ENCODE measurements around the gene ACE. TPM values are rescaled to one million over a fixed set of nuclear protein-coding genes. Genes with fewer than 3 reads are reported as not detected.
A peak's percentile ranks its signal among the peaks of the same experiment; 100 is the strongest.

Gene ACE
- total RNA-seq, 4 donors from 2014 or later = 4.8 to 10.4 (median 8.2) TPM

DNA sequence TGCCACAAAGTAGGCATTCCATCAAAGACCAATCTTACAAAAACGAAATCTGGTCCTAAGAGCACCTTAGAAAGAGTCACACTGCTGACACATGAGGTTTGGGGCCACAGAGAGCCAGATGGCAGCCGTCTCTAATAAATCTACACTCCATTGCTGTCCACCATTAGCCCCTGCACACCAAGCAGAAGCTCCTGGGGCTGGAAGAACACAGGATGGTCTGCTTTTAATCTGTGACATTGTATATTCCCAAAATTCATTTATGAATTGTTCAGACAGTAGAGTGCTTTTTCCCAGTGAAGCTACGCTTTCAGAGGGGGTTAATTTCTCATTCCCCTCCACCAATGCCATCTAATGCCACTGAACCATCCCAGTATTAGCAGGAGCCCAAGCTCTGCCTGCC is 32.4 kb upstream of the ACE start:
- WGBS, 2 donors (ENCODE audit: low coverage in 1 of 2) = 85 to 100% methylated on average over 2 to 3 of the region's 3 CpGs
- Histone ChIP-seq H3K27ac (no peak overlapping the region), H3K4me3 (no peak overlapping the region), H3K4me1 (peaks cover 0 to 51% (median 14%) of the 10 kb centered on the region in 3 donors), H3K36me3 (no peaks in the 10 kb centered on the region), H3K27me3 (no peaks in the 10 kb centered on the region), H3K9me3 (no peaks in the 10 kb centered on the region)
- TF ChIP-seq EP300 (IDR thresholded peaks at IDR 0.05) (no peak), POLR2AphosphoS5 (IDR thresholded peaks at IDR 0.05) (no peak), POLR2A (IDR thresholded peaks at IDR 0.05) (no peak)
- TF ChIP-seq, protein P1, sequence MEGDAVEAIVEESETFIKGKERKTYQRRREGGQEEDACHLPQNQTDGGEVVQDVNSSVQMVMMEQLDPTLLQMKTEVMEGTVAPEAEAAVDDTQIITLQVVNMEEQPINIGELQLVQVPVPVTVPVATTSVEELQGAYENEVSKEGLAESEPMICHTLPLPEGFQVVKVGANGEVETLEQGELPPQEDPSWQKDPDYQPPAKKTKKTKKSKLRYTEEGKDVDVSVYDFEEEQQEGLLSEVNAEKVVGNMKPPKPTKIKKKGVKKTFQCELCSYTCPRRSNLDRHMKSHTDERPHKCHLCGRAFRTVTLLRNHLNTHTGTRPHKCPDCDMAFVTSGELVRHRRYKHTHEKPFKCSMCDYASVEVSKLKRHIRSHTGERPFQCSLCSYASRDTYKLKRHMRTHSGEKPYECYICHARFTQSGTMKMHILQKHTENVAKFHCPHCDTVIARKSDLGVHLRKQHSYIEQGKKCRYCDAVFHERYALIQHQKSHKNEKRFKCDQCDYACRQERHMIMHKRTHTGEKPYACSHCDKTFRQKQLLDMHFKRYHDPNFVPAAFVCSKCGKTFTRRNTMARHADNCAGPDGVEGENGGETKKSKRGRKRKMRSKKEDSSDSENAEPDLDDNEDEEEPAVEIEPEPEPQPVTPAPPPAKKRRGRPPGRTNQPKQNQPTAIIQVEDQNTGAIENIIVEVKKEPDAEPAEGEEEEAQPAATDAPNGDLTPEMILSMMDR (IDR thresholded peaks at IDR 0.05) = no peak
- ATAC-seq = no peak

DNA sequence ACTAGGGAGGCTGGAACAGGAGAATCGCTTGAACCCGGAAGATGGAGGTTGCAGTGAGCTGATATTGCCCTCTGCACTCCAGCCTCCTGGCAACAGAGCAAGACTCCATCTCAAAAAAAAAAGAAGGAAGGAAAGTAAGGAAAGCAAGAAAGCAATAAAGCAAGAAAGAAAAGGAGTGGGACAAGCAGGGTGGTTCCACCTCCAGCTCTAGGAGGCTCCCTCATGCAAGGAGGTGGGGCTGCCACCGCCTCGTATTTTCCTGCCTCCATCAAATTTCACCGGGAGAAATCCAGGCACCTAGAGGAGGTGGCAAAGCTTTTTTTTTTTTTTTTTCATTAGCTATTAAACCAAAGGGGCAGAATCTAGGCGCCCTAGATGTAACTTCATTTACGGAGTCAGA is 31.8 kb upstream of the ACE start:
- Histone ChIP-seq H3K27ac (peak overlapping the region in 2 of 4 donors; percentile 85), H3K27me3 (peaks cover 4% of the 10 kb centered on the region), H3K9me3 (no peaks in the 10 kb centered on the region), H3K36me3 (no peaks in the 10 kb centered on the region), H3K4me1 (peaks cover 0 to 46% (median 14%) of the 10 kb centered on the region in 3 donors), H3K4me3 (peak overlapping the region in 1 of 2 donors; percentile 72)
- 56 to 60% methylated on average over 4 to 7 of the region's 7 CpGs for WGBS, 2 donors (ENCODE audit: low coverage in 1 of 2)
- no peak for ATAC-seq
- no peak for TF ChIP-seq POLR2AphosphoS5 (IDR thresholded peaks at IDR 0.05)
- TF ChIP-seq POLR2A (IDR thresholded peaks at IDR 0.05) = no peak
- TF ChIP-seq, protein P1 (IDR thresholded peaks at IDR 0.05) = no peak
- TF ChIP-seq EP300 (IDR thresholded peaks at IDR 0.05) = no peak

DNA sequence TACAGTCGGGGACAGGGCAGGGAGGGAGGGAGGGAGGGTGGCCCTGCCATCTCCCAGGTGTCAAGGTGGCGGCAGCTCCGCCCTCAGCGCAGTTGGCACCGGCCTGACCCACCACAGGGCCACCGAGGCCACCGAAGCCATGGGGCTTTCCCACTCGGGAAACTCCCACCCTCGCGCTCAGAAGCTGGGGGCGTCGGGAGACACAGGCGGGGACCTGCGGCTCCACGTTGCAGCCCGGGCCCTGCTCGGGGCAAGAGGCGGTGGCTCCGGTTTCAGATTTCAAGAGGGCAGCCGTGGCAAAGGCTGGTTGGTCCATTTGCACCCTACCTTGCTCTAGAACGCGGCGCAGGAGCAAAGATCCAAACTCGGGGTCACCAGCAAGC is 31.3 kb upstream of the ACE start:
- Histone ChIP-seq H3K4me1 (peaks cover 0 to 41% (median 14%) of the 10 kb centered on the region in 3 donors), H3K36me3 (no peaks in the 10 kb centered on the region), H3K27me3 (peaks cover 6% of the 10 kb centered on the region), H3K4me3 (peak overlapping the region; percentile 72 to 75), H3K27ac (peak overlapping the region in 3 of 4 donors; percentile 80 to 85 (median 85)), H3K9me3 (no peaks in the 10 kb centered on the region)
- ATAC-seq = peak; percentile 5
- WGBS, 2 donors (ENCODE audit: low coverage in 1 of 2) = 20% methylated on average over 2 of the region's 24 CpGs; no CpG with 5 or more reads in 1 of the 2 donors
- no peak for TF ChIP-seq POLR2AphosphoS5 (IDR thresholded peaks at IDR 0.05)
- TF ChIP-seq POLR2A (IDR thresholded peaks at IDR 0.05) = no peak
- no peak for TF ChIP-seq EP300 (IDR thresholded peaks at IDR 0.05)
- TF ChIP-seq, protein P1 (IDR thresholded peaks at IDR 0.05) = no peak

DNA sequence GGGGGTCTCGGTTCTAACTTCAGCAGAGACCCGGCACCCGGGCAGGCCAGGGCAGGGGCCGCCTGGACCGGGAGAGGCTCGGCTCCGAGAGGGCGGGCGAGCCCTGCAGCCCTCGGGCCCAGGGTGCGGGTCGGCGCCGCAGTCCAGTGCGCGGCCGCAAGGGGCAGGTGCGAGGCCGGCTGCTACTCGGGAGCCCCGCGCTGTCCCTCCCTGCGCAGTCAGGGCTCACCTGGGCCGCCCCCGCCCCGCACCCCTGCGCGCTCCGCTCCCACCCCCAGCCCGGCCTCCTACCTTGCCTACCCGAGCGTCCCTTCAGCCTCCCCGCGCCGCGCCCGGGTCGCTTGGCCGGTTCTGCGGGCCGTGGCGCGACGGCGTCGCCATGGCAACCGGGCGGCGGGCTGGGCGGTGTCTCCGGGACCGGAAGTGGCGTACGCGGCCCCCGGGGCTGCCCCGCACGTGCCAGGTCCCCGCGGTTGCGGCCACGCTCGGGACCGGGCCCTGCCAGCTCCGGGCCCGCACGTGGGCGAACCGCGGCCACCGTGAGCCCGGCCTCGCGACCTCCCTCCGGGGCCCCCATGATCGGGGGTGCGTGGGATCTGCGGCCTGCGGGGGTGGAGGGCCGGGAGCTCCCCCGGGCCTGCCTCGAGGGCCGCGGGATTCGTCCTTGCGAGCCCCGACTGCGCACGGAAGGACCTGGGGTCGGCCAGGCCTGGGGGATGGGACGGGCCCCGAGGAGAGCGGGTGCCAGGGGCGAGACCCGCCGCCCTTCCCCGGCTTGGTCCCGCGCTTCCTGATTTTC is 30.7 kb upstream of the ACE start, which contains the start of gene CYB561:
Gene CYB561 (minus strand): TSS at position 353 of the 799 bp plus-strand sequence. CDS start 8,759 bp downstream, outside the sequence.
- no peak for TF ChIP-seq EP300 (IDR thresholded peaks at IDR 0.05)
- peak; percentile 24 to 31 for TF ChIP-seq POLR2A (IDR thresholded peaks at IDR 0.05)
- TF ChIP-seq, protein P1 (IDR thresholded peaks at IDR 0.05) = peak in 3 of 4 experiments; percentile 62 to 73 (median 65)
- H3K4me1 ChIP-seq = peaks cover 0 to 37% (median 14%) of the 10 kb centered on the region in 3 donors

More for the DNA sequence above, 30.7 kb upstream of the ACE start, which contains the start of gene CYB561:
- H3K9me3 ChIP-seq = no peaks in the 10 kb centered on the region
- 0% methylated on average over 2 of the region's 99 CpGs; no CpG with 5 or more reads in 1 of the 2 donors for WGBS, 2 donors (ENCODE audit: low coverage in 1 of 2)
- peaks cover 6% of the 10 kb centered on the region for H3K27me3 ChIP-seq
- peak; percentile 89 for ATAC-seq
- H3K4me3 ChIP-seq = peak within 1 kb of the TSS; percentile 72 to 75
- H3K27ac ChIP-seq = peak within 1 kb of the TSS; percentile 9 to 85 (median 82)
- H3K36me3 ChIP-seq = no peaks in the 10 kb centered on the region

All from gastroesophageal sphincter (tissue), 4 donors.